Activated CD8-positive, alpha-beta memory T cell treated with anti-CD3 and anti-CD28 coated beads for 4 hours (primary cell): ENCODE data around the gene ATP9A.
"Not testable (repeated sequence)": the region's sequence is repeated elsewhere in the genome, so short reads cannot be mapped to it uniquely, and the experiment has no call there.

Source experiments
- DNase-seq, 2 donors: peaks; one replicate each; pipeline ENCODE4 v3.0.0-alpha.2; 2020; ENCODE audit warnings: low read depth in 2 of 2

The ATP9A gene

GRCh38 chr20:51791626-51792025, 23.4 kb upstream of the ATP9A start:
- DNase-seq = no peak

- no peak for DNase-seq
Observed at GRCh38 chr20:51790256-51790655, 22.1 kb upstream of the ATP9A start.

GRCh38 chr20:51789434-51789833, 21.2 kb upstream of the ATP9A start:
- DNase-seq = no peak

- DNase-seq = no peak
Observed at GRCh38 chr20:51788822-51789221, 20.6 kb upstream of the ATP9A start.

GRCh38 chr20:51784299-51784698, 16.1 kb upstream of the ATP9A start:
- DNase-seq = no peak

GRCh38 chr20:51778229-51778759, 10.1 kb upstream of the ATP9A start:
- DNase-seq = not testable (repeated sequence)

- DNase-seq = no peak
Observed at GRCh38 chr20:51775241-51775640, 7.1 kb upstream of the ATP9A start.

GRCh38 chr20:51772236-51772635, 4.0 kb upstream of the ATP9A start:
- no peak for DNase-seq

- DNase-seq = no peak
Observed at GRCh38 chr20:51769976-51770615, 1.9 kb upstream of the ATP9A start.

GRCh38 chr20:51768759-51769517, 748 bp upstream of the ATP9A start:
- DNase-seq = no peak

GRCh38 chr20:51766994-51767866, 960 bp downstream of the ATP9A start:
- peak in 1 of 2 donors; percentile 25 for DNase-seq

GRCh38 chr20:51765381-51765780, 2.8 kb downstream of the ATP9A start:
- DNase-seq = not testable (repeated sequence)

- DNase-seq = no peak
Observed at GRCh38 chr20:51763965-51764602, 4.1 kb downstream of the ATP9A start.

- DNase-seq = no peak
Observed at GRCh38 chr20:51760905-51761546, 7.2 kb downstream of the ATP9A start.

- no peak for DNase-seq
Observed at GRCh38 chr20:51759769-51760510, 8.2 kb downstream of the ATP9A start.

GRCh38 chr20:51758978-51759544, 9.1 kb downstream of the ATP9A start:
- no peak for DNase-seq

- no peak for DNase-seq
Observed at GRCh38 chr20:51757226-51757625, 11.0 kb downstream of the ATP9A start.

GRCh38 chr20:51756653-51757052, 11.5 kb downstream of the ATP9A start:
- DNase-seq = no peak

- DNase-seq = not testable (repeated sequence)
Observed at GRCh38 chr20:51753220-51753619, 15.0 kb downstream of the ATP9A start.

GRCh38 chr20:51752343-51752951, 15.7 kb downstream of the ATP9A start:
- DNase-seq = no peak
